Panc1 (cell line): ENCODE data around the gene NEXN.
A peak's percentile ranks its signal among the peaks of the same experiment; 100 is the strongest.

Experiments used
- CTCF ChIP-seq: fragments of 450-650 bp; IDR thresholded peaks from 2 replicates; pipeline ENCODE4 v1.5.1; 2017; ENCODE audit warnings: mild to moderate bottlenecking
- POLR2AphosphoS5 ChIP-seq: IDR thresholded peaks from 2 replicates; pipeline ENCODE4 v1.6.1; 2012; ENCODE audit warnings: mild to moderate bottlenecking, low read depth, low read length, moderate library complexity

GRCh38 chr1:77940921-77941570, 52.6 kb downstream of the NEXN start:
- TF ChIP-seq POLR2AphosphoS5 (peak; percentile 12; the same call in 1 of the 2 replicates), CTCF (no peak)
